Endothelial cell of umbilical vein (primary cell): Measurements from ENCODE around the gene RNF168.

Experiments used
- CTCF ChIP-seq, 2 donors: IDR thresholded peaks; 1 replicate in 1 of 2; 2 replicates in 1 of 2; pipeline ENCODE4 v1.5.1; 2011; ENCODE audit warnings: low read length in 2 of 2, mild to moderate bottlenecking in 2 of 2, moderate library complexity in 2 of 2, control low read depth in 1 of 2, inconsistent platforms in 1 of 2, low read depth in 1 of 2; ENCODE audit not compliant: insufficient read depth in 1 of 2; ENCODE audit errors: extremely low read depth in 1 of 2
- EZH2 ChIP-seq: IDR thresholded peaks from 2 replicates; pipeline ENCODE4 v1.6.1; 2012; ENCODE audit warnings: borderline replicate concordance, low read depth, mild to moderate bottlenecking, moderate library complexity, low read length, inconsistent platforms; ENCODE audit not compliant: severe bottlenecking
- FOS ChIP-seq: IDR thresholded peaks from 2 replicates; pipeline ENCODE4 v1.6.1; 2011; ENCODE audit warnings: mild to moderate bottlenecking, low read length, moderate library complexity, borderline replicate concordance; ENCODE audit not compliant: insufficient read depth
- MAX ChIP-seq: IDR thresholded peaks from 2 replicates; pipeline ENCODE4 v1.6.1; 2011; ENCODE audit not compliant: insufficient read depth, insufficient read length
- POLR2A ChIP-seq: IDR thresholded peaks from 2 replicates; pipeline ENCODE4 v1.6.1; 2012; ENCODE audit warnings: low read depth, mild to moderate bottlenecking, control low read depth, low read length

GRCh38 chr3:196552253-196552652 is 48.7 kb upstream of the RNF168 start:
- TF ChIP-seq CTCF (IDR thresholded peaks at IDR 0.05; ENCODE audit: extremely low read depth in 1 of 2, insufficient read depth in 1 of 2, low read depth in 1 of 2, low read length in 2 of 2) (no peak), EZH2 (no peak), MAX (no peak), POLR2A (no peak), FOS (no peak)
